NCI-H748 treated with DMSO at 0.1 percent for 48 hours (cell line): ENCODE results near the gene LAMB1.

ENCODE experiments used
- DNase-seq: peaks from one replicate; lab custom pipeline; 2025; lab: John Stamatoyannopoulos, UW

The LAMB1 gene

DNA sequence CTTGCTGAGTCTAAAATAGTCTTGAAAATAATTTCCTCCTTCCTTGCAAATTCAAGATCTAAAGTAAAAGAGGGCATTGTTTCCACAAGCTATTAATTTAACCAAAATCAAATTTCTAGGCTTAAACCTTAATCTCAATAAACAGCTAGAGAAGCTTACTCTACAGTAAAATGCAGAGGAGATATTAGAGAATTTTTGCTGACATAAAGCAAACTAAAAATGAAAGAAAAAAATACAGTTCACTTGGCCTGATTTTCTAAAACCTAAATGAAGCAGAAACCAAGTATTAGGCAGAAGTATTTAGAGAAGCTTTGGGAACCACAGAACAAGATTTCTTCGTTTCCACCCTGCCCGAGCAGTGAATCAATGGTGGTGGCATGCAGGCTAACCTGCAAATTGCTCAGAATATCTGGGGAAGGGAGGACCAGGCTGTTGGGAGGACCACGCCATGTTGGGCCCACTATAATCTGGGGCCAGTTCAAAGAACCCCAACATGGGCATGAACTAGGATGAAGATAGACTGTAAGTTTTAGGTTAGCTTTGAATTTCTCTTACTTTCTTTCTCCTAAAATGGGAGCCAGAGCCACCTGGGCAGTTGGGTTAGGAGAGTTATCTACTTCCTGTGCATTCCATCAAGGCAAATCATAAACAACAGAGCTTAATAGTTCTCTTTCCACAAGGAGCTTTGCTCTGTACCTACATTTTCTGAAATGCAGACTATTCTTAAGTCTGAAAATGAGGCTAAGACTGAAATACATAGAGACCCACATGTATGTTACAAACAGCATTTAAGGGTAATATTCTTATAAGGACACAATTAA is 4.1 kb downstream of the LAMB1 start:
- no peak for DNase-seq

GRCh38 chr7:107998150-107998549 is 4.8 kb downstream of the LAMB1 start:
- DNase-seq: no peak

- DNase-seq: no peak
These were observed 6.7 kb downstream of the LAMB1 start for GRCh38 chr7:107996072-107996882.

GRCh38 chr7:107995184-107996071 is 7.5 kb downstream of the LAMB1 start:
- DNase-seq: peak; percentile 47

GRCh38 chr7:107994421-107995030 is 8.4 kb downstream of the LAMB1 start:
- peak; percentile 17 for DNase-seq

- DNase-seq: peak; percentile 48
These were observed 9.1 kb downstream of the LAMB1 start for GRCh38 chr7:107993891-107994291.

GRCh38 chr7:107989618-107990373 is 13.2 kb downstream of the LAMB1 start:
- DNase-seq: no peak

- no peak for DNase-seq
These were observed 20.0 kb downstream of the LAMB1 start for GRCh38 chr7:107982918-107983389.

DNA sequence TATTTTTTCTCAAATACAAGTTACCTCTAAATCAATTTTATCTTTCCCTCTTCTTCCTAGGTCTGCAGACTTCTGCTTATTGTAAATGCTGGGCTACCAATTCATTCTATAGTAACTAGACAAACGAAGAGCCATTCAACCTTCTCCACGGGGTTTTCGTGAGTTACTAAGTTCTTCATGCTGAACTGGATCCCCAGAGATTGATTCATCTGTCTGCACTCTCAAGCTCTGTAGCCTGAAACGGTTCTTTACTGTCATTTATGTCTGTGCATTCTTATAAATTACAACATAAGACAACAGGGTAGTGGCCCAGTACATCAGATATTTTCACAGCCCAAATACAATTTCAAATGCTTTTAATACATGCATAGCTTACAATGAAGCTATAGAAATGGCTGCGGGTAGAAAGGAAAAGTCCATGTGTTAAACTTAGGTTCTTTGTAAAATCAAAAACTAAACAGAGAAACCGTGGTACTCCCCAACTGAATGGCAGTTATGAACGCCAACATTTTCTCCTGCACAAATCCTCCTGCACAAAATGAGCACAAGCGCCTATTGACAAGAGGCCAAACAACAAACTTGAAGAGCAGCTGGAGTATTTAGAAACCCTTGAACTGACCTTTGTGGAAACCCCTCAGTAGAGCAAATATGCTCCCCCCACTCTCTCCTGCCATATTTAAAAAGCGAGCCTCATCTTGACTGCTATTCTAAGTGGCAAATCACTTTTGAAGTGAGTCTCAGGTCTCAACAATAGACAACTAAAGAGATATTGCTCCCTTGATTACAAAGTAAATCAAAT is 20.7 kb downstream of the LAMB1 start:
- DNase-seq: peak; percentile 13

DNA sequence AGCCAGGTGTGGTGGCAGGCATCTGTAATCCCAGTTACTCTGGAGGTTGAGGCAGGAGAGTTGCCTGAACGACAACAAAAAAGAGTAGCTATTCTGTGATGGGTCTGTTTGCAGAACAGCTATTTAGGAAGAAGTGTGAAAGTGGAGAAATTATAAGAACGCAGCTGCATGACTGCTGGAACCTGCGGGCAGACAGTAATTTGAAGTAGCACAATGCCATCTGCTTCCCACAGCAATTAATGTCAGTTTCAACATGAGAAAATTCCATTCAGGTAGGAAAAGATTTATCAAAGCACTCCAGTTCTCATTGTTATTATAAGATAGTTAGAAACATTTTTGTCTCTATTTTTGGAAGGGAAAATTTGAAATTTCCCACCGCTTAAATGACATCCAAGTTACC is 21.5 kb downstream of the LAMB1 start:
- DNase-seq: no peak

GRCh38 chr7:107980671-107981190 is 22.2 kb downstream of the LAMB1 start:
- no peak for DNase-seq

DNA sequence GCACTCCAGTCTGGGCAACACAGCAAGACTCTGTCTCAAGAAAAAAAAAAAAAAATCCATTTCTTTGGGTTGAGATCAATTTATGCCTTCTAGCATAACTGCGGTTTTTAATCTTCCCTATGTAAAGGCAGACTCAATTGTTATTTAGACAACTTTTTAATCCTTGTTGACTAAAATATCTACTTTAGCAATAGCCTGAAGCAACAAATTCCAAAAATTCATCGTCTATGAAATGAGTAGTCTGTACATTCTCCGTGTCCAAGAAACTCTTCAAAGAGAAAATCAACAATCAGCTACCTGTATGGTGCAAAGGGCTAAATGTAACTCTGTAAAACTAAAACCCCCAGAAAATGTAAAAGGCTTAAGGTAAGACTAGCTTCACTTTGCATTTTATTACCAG is 22.8 kb downstream of the LAMB1 start:
- no peak for DNase-seq

- no peak for DNase-seq
These were observed 24.0 kb downstream of the LAMB1 start for GRCh38 chr7:107978815-107979408.

- no peak for DNase-seq
These were observed 25.9 kb downstream of the LAMB1 start for GRCh38 chr7:107977048-107977447.

- no peak for DNase-seq
These were observed 26.3 kb downstream of the LAMB1 start for GRCh38 chr7:107976620-107977019.

DNA sequence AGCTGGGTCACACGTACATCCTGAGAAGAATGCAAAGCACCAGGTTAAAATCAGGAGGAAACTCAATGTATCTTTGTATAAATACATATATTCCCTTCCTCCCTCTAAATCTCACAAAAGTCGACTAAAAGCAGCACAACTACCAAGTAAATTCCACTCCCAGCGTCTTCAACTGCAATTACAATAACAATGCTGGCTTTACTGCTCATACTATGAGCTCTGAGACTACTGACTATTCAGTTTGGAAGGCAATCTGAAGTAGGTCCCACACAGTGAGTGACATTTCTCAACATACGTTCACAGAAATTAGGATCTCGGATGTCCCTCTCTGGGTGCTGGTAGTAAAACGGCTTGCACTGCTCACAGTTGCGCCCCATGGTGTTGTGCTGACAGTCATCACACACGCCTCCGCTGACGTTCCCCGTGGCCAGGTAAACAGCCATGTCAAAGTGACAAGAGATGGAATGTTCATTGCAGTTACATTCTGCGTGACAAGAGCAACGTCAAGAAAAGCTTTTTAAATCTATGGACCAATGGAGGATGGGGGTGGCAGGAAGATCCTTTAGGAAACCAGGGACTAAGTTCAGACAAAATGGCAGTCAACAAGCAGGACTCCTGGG is 27.5 kb downstream of the LAMB1 start:
- DNase-seq: no peak

GRCh38 chr7:107973861-107974260 is 29.1 kb downstream of the LAMB1 start:
- DNase-seq: no peak

DNA sequence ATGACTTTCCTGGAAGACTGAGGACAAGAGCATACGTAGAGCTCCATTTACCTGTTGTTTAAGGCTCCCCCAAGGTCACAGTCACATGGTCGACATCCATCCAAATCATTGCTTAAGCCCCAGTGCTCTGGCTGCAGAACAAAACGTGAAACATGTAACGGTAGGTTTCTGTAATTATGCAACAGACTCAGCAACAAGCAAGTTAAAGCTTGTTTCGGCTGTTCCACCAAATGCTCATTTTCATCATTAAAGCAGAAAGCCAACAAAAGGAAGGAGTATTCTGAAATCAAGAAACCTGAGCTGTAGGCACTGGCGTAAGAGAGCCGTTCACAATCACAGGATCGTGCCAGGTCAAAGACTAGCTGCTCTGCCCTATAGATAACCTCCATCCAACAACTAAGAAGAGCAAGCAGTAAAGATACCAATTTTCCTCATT is 30.0 kb downstream of the LAMB1 start:
- no peak for DNase-seq

GRCh38 chr7:107972075-107972482 is 30.9 kb downstream of the LAMB1 start:
- no peak for DNase-seq
